SK-N-SH (cell line): Measurements from ENCODE around the gene CDK14. TPM values are rescaled to one million over a fixed set of nuclear protein-coding genes. Genes with fewer than 3 reads are reported as not detected.

Experiments
- CTCF ChIA-PET: fragments of 300-600, 350-600 bp; formaldehyde crosslinking; extraction: SDS; loops from one replicate; lab custom pipeline; 2021; lab: Yijun Ruan, JAX
- POLR2A ChIA-PET: fragments of 350-600 bp; sonication (Branson Sonifier 250); formaldehyde crosslinking; extraction: SDS; loops from one replicate; lab custom pipeline; 2020; ENCODE audit warnings: antibody characterized with exemption, inconsistent platforms; lab: Yijun Ruan, JAX
- DNase-seq: peaks from one replicate; pipeline ENCODE4 v3.0.0; 2012
- H2AFZ ChIP-seq: fragments of 200-600 bp; sonication (generic); 2 replicates; pipeline ENCODE4 v1.8.1; 2016; ENCODE audit warnings: antibody characterized with exemption, mild to moderate bottlenecking, low read depth
- H3F3A ChIP-seq: fragments of 200-600 bp; sonication (generic); replicated peaks from 2 replicates; pipeline ENCODE3; 2016; ENCODE audit warnings: antibody characterized with exemption, mild to moderate bottlenecking; ENCODE audit not compliant: insufficient read depth
- H3K27ac ChIP-seq, 2 experiments: fragments of 200-500 bp in 1 of 2; fragments of 200-600 bp in 1 of 2; sonication (Bioruptor generic) in 1 of 2; sonication (generic), shearing (Covaris generic) in 1 of 2; 2 replicates each; pipeline versions ENCODE4 v1.5.1 to v1.6.1; 2014 to 2016; ENCODE audit warnings: low read depth in 2 of 2, inconsistent platforms in 1 of 2, low read length in 1 of 2, mild to moderate bottlenecking in 1 of 2, mixed read lengths in 1 of 2
- H3K27me3 ChIP-seq: fragments of 200-600 bp; sonication (generic), shearing (Covaris generic); 2 replicates; pipeline ENCODE4 v1.6.1; 2016; ENCODE audit warnings: mixed run types; ENCODE audit not compliant: insufficient read depth
- H3K36me3 ChIP-seq, 2 experiments: fragments of 200-500 bp in 1 of 2; fragments of 200-600 bp in 1 of 2; sonication (Bioruptor generic) in 1 of 2; sonication (generic) in 1 of 2; replicated peaks in 1 of 2; 2 replicates each; pipeline versions ENCODE3 to v1.5.1; 2014 to 2016; ENCODE audit warnings: low read length in 1 of 2, mild to moderate bottlenecking in 1 of 2; ENCODE audit not compliant: insufficient read depth in 2 of 2, control insufficient read depth in 1 of 2
- H3K4me1 ChIP-seq, 2 experiments: fragments of 200-500 bp in 1 of 2; fragments of 200-600 bp in 1 of 2; sonication (Bioruptor generic) in 1 of 2; sonication (generic), shearing (Covaris generic) in 1 of 2; 2 replicates each; pipeline versions ENCODE4 v1.5.1 to v1.6.1; 2014 to 2016; ENCODE audit warnings: low read depth in 1 of 2, low read length in 1 of 2, mixed run types in 1 of 2; ENCODE audit not compliant: insufficient read depth in 2 of 2, control insufficient read depth in 1 of 2
- H3K4me2 ChIP-seq: fragments of 200-600 bp; sonication (generic), shearing (Covaris generic); 2 replicates; pipeline ENCODE4 v1.6.1; 2017; ENCODE audit warnings: mixed run types
- H3K4me3 ChIP-seq, 2 experiments: fragments of 200-500 bp in 1 of 2; fragments of 200-600 bp in 1 of 2; sonication (Bioruptor generic) in 1 of 2; sonication (generic), shearing (Covaris generic) in 1 of 2; 2 replicates each; pipeline versions ENCODE4 v1.5.1 to v1.8.1; 2014 to 2016; ENCODE audit warnings: low read depth in 2 of 2, inconsistent platforms in 1 of 2, low read length in 1 of 2, mild to moderate bottlenecking in 1 of 2, mixed read lengths in 1 of 2, moderate library complexity in 1 of 2
- H3K79me2 ChIP-seq: fragments of 200-600 bp; sonication (generic); 2 replicates; pipeline ENCODE4 v1.8.1; 2017; ENCODE audit warnings: mild to moderate bottlenecking; ENCODE audit not compliant: insufficient read depth
- H3K9ac ChIP-seq: fragments of 200-600 bp; sonication (generic); 2 replicates; pipeline ENCODE4 v1.6.1; 2017; ENCODE audit warnings: mixed run types
- H3K9me2 ChIP-seq: fragments of 200-600 bp; sonication (generic); 2 replicates; pipeline ENCODE4 v1.6.1; 2017; ENCODE audit warnings: mixed run types
- H3K9me3 ChIP-seq: fragments of 200-600 bp; sonication (generic); 2 replicates; pipeline ENCODE4 v1.6.1; 2017; ENCODE audit warnings: mixed run types, mild to moderate bottlenecking, moderate library complexity
- H4K20me1 ChIP-seq: fragments of 200-600 bp; sonication (generic); 2 replicates; pipeline ENCODE4 v1.6.1; 2017; ENCODE audit warnings: mild to moderate bottlenecking, mixed run types; ENCODE audit not compliant: insufficient read depth
- CHD2 ChIP-seq: fragments of 150-350 bp; IDR thresholded peaks from 2 replicates; pipeline ENCODE4 v1.6.1; 2018; ENCODE audit warnings: low read length; ENCODE audit not compliant: partially characterized antibody
- ELF1 ChIP-seq: IDR thresholded peaks from 2 replicates; pipeline ENCODE4 v1.4.0; 2012
- EZH2phosphoT487 ChIP-seq: fragments of 200-600 bp; sonication (generic); IDR thresholded peaks from 2 replicates; pipeline ENCODE4 v1.6.1; 2017; ENCODE audit warnings: low read depth, mixed run types, mild to moderate bottlenecking, antibody characterized with exemption, moderate library complexity, borderline replicate concordance
- FOSL2 ChIP-seq: IDR thresholded peaks from 2 replicates; pipeline ENCODE4 v1.4.0; 2012; ENCODE audit warnings: low read depth, mild to moderate bottlenecking, moderate library complexity, borderline replicate concordance
- FOXJ3 ChIP-seq: sonication (generic); formaldehyde crosslinking; IDR thresholded peaks from 2 replicates; pipeline ENCODE4 v1.5.1; 2020; ENCODE audit warnings: mild to moderate bottlenecking, missing genetic modification reagents
- FOXM1 ChIP-seq: IDR thresholded peaks from 2 replicates; pipeline ENCODE4 v1.4.0; 2012; ENCODE audit warnings: low read depth, mild to moderate bottlenecking
- GABPA ChIP-seq: IDR thresholded peaks from 2 replicates; pipeline ENCODE4 v1.4.0; 2012; ENCODE audit warnings: low read depth, mild to moderate bottlenecking
- GATA2 ChIP-seq: sonication (generic); formaldehyde crosslinking; IDR thresholded peaks from 2 replicates; pipeline ENCODE4 v1.5.0; 2020; ENCODE audit warnings: mild to moderate bottlenecking, missing genetic modification reagents
- MAX ChIP-seq: IDR thresholded peaks from 2 replicates; pipeline ENCODE4 v1.4.0; 2012; ENCODE audit warnings: low read depth
- MXI1 ChIP-seq: IDR thresholded peaks from 2 replicates; pipeline ENCODE4 v1.6.1; 2012; ENCODE audit warnings: mild to moderate bottlenecking, low read depth, low read length, improper control_type of control experiment
- NFIC ChIP-seq: IDR thresholded peaks from 2 replicates; pipeline ENCODE4 v1.4.0; 2012; ENCODE audit warnings: borderline replicate concordance
- NRF1 ChIP-seq: IDR thresholded peaks from 2 replicates; pipeline ENCODE4 v1.6.1; 2012; ENCODE audit warnings: low read depth, mild to moderate bottlenecking, low read length
- POLR2AphosphoS5 ChIP-seq: IDR thresholded peaks from 2 replicates; pipeline ENCODE4 v1.6.1; 2012; ENCODE audit warnings: low read depth, low read length
- RAD21 ChIP-seq: IDR thresholded peaks from 2 replicates; pipeline ENCODE4 v1.6.1; 2012; ENCODE audit warnings: mild to moderate bottlenecking, low read length
- RFX5 ChIP-seq: IDR thresholded peaks from 2 replicates; pipeline ENCODE4 v1.6.1; 2012; ENCODE audit warnings: mild to moderate bottlenecking, improper control_type of control experiment, low read length
- SIN3A ChIP-seq: IDR thresholded peaks from 2 replicates; pipeline ENCODE4 v1.6.1; 2012; ENCODE audit warnings: low read depth, mild to moderate bottlenecking, low read length, moderate library complexity, borderline replicate concordance
- TAF1 ChIP-seq: IDR thresholded peaks from 2 replicates; pipeline ENCODE4 v1.6.1; 2012; ENCODE audit warnings: low read depth, mild to moderate bottlenecking, low read length, moderate library complexity, borderline replicate concordance
- TCF12 ChIP-seq: IDR thresholded peaks from 2 replicates; pipeline ENCODE4 v1.4.0; 2012
- USF2 ChIP-seq: fragments of 150-350 bp; IDR thresholded peaks from 2 replicates; pipeline ENCODE4 v1.6.1; 2017; ENCODE audit warnings: antibody characterized with exemption, low read length, low read depth, borderline replicate concordance
- WGBS: methylation state at CpG from one replicate; pipeline ENCODE4 v1.1.6; 2017; ENCODE audit warnings: low lambda C conversion rate; 5-methylcytosine and 5-hydroxymethylcytosine counted together
- polyA plus RNA-seq, 3 experiments: library from polyadenylated mRNA; depleted of rRNA; stranded (reverse); fragments of >200 nt; gene quantifications; 2 replicates each; pipeline ENCODE4 v1.2.3, GENCODE V29; 2012
- TF ChIP-seq, protein P1 (sequence below): IDR thresholded peaks from 2 replicates; pipeline ENCODE4; 2012
- TF ChIP-seq, protein P2 (sequence below): IDR thresholded peaks from 2 replicates; pipeline ENCODE4 v1.4.0; 2012; ENCODE audit warnings: low read depth, borderline replicate concordance
- TF ChIP-seq, protein P3 (sequence below): IDR thresholded peaks from 2 replicates; pipeline ENCODE4 v1.6.1; 2012; ENCODE audit warnings: mild to moderate bottlenecking, low read depth, low read length, moderate library complexity

Gene CDK14
- polyA plus RNA-seq, 1 of the 3 experiments (the other 2 are of a cell fraction) = 13.9 TPM

- POLR2A ChIA-PET = no interaction called here
These were observed 445.0 kb downstream of the CDK14 start for GRCh38 chr7:91041141-91041540.

DNA sequence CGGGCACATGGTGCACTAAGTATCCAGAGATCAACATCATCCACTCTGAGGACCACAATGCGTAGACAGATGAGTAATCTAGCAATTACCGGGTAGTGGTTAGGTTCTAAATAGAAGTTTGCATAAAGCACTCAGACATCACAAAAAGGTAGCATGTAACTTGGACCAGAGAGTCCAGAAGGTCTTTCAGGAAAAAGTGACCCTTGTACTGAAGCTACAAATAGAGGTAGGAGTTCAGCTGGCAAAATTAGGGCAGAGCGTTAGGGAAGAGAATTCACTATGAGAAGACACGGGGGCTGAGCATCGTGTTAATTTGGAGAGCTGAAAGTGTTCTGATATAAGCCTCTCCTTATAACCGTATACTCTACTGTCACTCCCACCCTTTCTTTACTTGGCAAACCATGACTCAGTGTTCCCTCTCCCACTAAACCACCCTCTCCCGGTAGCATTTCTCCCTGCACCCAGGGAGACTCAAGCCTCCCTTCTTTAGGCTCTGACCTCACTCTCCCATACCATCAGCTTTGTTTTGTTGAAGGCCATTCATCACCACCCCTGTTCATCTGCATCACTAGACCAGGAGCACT, 445.9 kb downstream of the CDK14 start:
- no peak overlapping the region for H3K27ac ChIP-seq
- TF ChIP-seq, protein P1, sequence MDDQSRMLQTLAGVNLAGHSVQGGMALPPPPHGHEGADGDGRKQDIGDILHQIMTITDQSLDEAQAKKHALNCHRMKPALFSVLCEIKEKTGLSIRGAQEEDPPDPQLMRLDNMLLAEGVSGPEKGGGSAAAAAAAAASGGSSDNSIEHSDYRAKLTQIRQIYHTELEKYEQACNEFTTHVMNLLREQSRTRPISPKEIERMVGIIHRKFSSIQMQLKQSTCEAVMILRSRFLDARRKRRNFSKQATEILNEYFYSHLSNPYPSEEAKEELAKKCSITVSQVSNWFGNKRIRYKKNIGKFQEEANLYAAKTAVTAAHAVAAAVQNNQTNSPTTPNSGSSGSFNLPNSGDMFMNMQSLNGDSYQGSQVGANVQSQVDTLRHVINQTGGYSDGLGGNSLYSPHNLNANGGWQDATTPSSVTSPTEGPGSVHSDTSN = no peak
- TF ChIP-seq, protein P2, sequence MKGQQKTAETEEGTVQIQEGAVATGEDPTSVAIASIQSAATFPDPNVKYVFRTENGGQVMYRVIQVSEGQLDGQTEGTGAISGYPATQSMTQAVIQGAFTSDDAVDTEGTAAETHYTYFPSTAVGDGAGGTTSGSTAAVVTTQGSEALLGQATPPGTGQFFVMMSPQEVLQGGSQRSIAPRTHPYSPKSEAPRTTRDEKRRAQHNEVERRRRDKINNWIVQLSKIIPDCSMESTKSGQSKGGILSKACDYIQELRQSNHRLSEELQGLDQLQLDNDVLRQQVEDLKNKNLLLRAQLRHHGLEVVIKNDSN = no peak
- TF ChIP-seq TCF12 (no peak), FOXJ3 (CRISPR knock-in tag) (no peak), ELF1 (no peak), MAX (no peak), CHD2 (no peak), EZH2phosphoT487 (no peak), FOSL2 (no peak), RAD21 (no peak), NRF1 (no peak), RFX5 (no peak), GATA2 (no peak), NFIC (no peak), GABPA (no peak), POLR2AphosphoS5 (no peak), MXI1 (no peak)
- TF ChIP-seq, protein P3, sequence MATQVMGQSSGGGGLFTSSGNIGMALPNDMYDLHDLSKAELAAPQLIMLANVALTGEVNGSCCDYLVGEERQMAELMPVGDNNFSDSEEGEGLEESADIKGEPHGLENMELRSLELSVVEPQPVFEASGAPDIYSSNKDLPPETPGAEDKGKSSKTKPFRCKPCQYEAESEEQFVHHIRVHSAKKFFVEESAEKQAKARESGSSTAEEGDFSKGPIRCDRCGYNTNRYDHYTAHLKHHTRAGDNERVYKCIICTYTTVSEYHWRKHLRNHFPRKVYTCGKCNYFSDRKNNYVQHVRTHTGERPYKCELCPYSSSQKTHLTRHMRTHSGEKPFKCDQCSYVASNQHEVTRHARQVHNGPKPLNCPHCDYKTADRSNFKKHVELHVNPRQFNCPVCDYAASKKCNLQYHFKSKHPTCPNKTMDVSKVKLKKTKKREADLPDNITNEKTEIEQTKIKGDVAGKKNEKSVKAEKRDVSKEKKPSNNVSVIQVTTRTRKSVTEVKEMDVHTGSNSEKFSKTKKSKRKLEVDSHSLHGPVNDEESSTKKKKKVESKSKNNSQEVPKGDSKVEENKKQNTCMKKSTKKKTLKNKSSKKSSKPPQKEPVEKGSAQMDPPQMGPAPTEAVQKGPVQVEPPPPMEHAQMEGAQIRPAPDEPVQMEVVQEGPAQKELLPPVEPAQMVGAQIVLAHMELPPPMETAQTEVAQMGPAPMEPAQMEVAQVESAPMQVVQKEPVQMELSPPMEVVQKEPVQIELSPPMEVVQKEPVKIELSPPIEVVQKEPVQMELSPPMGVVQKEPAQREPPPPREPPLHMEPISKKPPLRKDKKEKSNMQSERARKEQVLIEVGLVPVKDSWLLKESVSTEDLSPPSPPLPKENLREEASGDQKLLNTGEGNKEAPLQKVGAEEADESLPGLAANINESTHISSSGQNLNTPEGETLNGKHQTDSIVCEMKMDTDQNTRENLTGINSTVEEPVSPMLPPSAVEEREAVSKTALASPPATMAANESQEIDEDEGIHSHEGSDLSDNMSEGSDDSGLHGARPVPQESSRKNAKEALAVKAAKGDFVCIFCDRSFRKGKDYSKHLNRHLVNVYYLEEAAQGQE = no peak
- TF ChIP-seq, all 33 proteins: peak for 0
- Histone ChIP-seq H3K4me1 (no peaks in the 10 kb centered on the region; a peak in 1 of 4 replicates), H2AFZ (no peak overlapping the region), H4K20me1 (no peaks in the 10 kb centered on the region), H3K9me2 (no peaks in the 10 kb centered on the region), H3K9ac (no peak overlapping the region), H3K9me3 (no peaks in the 10 kb centered on the region), H3K79me2 (no peaks in the 10 kb centered on the region), H3K36me3 (peaks cover 0 to 16% of the 10 kb centered on the region in 2 experiments), H3F3A (peaks cover 8% of the 10 kb centered on the region), H3K27me3 (no peaks in the 10 kb centered on the region), H3K4me3 (no peak overlapping the region), H3K4me2 (no peak overlapping the region)
- no peak for DNase-seq
- 90% methylated on average over 8 of the region's 8 CpGs for WGBS
- ChIA-PET CTCF (interaction anchor here (1.0 to 1.8 kb wide), 2 partner anchors 41 to 42 kb away, joined by 3 to 4 read pairs; no protein-coding TSS in a partner anchor), POLR2A (no interaction called here)

More at GRCh38 chr7:91041141-91041540, 445.0 kb downstream of the CDK14 start:
- WGBS = 61% methylated on average over 2 of the region's 2 CpGs
- H3K9ac ChIP-seq = no peak overlapping the region
- H3K4me1 ChIP-seq = no peaks in the 10 kb centered on the region
- TF ChIP-seq NFIC = no peak
- no peak for TF ChIP-seq USF2
- TF ChIP-seq FOXM1 = no peak
- no peak for TF ChIP-seq SIN3A
- TF ChIP-seq TAF1 = no peak
- no peak for DNase-seq
- no peaks in the 10 kb centered on the region for H3K9me3 ChIP-seq
- no peaks in the 10 kb centered on the region for H3K27me3 ChIP-seq
- CTCF ChIA-PET = interaction anchor here (1.8 kb wide), 1 partner anchor 42 kb away, joined by 4 read pairs; no protein-coding TSS in a partner anchor
- no peaks in the 10 kb centered on the region for H3K9me2 ChIP-seq
- H3K79me2 ChIP-seq = no peaks in the 10 kb centered on the region
- H3K36me3 ChIP-seq = peaks cover 0 to 13% of the 10 kb centered on the region in 2 experiments
- no peak overlapping the region for H3K4me2 ChIP-seq
- no peaks in the 10 kb centered on the region for H4K20me1 ChIP-seq
- no peak overlapping the region for H2AFZ ChIP-seq
- peaks cover 3% of the 10 kb centered on the region for H3F3A ChIP-seq
- H3K4me3 ChIP-seq = no peak overlapping the region
- no peak overlapping the region for H3K27ac ChIP-seq
